Calu3 (cell line): Measurements from ENCODE around the gene FAHD1. TPM values are rescaled to one million over a fixed set of nuclear protein-coding genes. Genes with fewer than 3 reads are reported as not detected.
A peak's percentile ranks its signal among the peaks of the same experiment; 100 is the strongest.

Experiments used
- BruUV-seq: library from RNA; stranded (reverse); fragments of 400-500 nt; replicated peaks from 2 replicates; lab custom pipeline; 2021; lab: Mats Ljungman, UMichigan
- CTCF ChIA-PET: fragments of 300-600 bp; sonication (Branson Sonifier 250); formaldehyde crosslinking; loops from one replicate; lab custom pipeline; 2022; ENCODE audit warnings: antibody characterized with exemption; lab: Charles Lee
- DNase-seq: peaks from one replicate; pipeline ENCODE4 v3.0.0; 2022
- H3K27ac Mint-ChIP-seq: one replicate; pipeline ENCODE4 v1.8.0; 2022; ENCODE audit warnings: mixed read lengths; ENCODE audit not compliant: unreplicated experiment
- H3K27me3 Mint-ChIP-seq: one replicate; pipeline ENCODE4 v1.8.0; 2022; ENCODE audit warnings: mixed read lengths; ENCODE audit not compliant: unreplicated experiment
- H3K36me3 Mint-ChIP-seq: one replicate; pipeline ENCODE4 v1.8.0; 2022; ENCODE audit warnings: mild to moderate bottlenecking, moderate library complexity, mixed read lengths; ENCODE audit not compliant: insufficient read depth, unreplicated experiment
- H3K4me1 Mint-ChIP-seq: one replicate; pipeline ENCODE4 v1.8.0; 2022; ENCODE audit warnings: mild to moderate bottlenecking, low read depth, mixed read lengths; ENCODE audit not compliant: unreplicated experiment
- H3K4me3 Mint-ChIP-seq: one replicate; pipeline ENCODE4 v1.8.0; 2022; ENCODE audit warnings: mild to moderate bottlenecking, low read depth, moderate library complexity, mixed read lengths; ENCODE audit not compliant: unreplicated experiment
- H3K9me3 Mint-ChIP-seq: one replicate; pipeline ENCODE4 v1.8.0; 2022; ENCODE audit warnings: low read depth, mixed read lengths; ENCODE audit not compliant: unreplicated experiment
- CTCF ChIP-seq: fragments of 200-600 bp; IDR thresholded peaks from one replicate; pipeline ENCODE4 v1.8.0; 2022; ENCODE audit warnings: antibody characterized with exemption; ENCODE audit not compliant: unreplicated experiment
- intact Hi-C: fragments of 100-400 bp; cut with micrococcal nuclease; formaldehyde crosslinking; loops from one replicate; pipeline ENCODE4 v1.10.0; 2022; ENCODE audit not compliant: unreplicated experiment
- total RNA-seq: library from RNA; stranded (reverse); gene quantifications from 2 replicates; pipeline ENCODE4 v1.2.3, GENCODE V29; 2022

The FAHD1 gene
- total RNA-seq, 1 experiment from 2014 or later = 33.1 TPM

GRCh38 chr16:1859650-1860049 lies 32.6 kb downstream of the FAHD1 start:
- H3K4me1 Mint-ChIP-seq = peaks cover 9% of the 10 kb centered on the region
- CTCF ChIA-PET = interaction anchor here (0.6 kb wide), 1 partner anchor 1990 kb away, joined by 7 read pairs; no protein-coding TSS in a partner anchor
- H3K27me3 Mint-ChIP-seq = peaks cover 78% of the 10 kb centered on the region
- no peak for TF ChIP-seq CTCF
- no peaks in the 10 kb centered on the region for H3K36me3 Mint-ChIP-seq
- BruUV-seq = no TSS peak
- no peaks in the 10 kb centered on the region for H3K9me3 Mint-ChIP-seq
- intact Hi-C loops = no loop called here
- peak; percentile 29 for DNase-seq
- no peak overlapping the region for H3K4me3 Mint-ChIP-seq
- no peak overlapping the region for H3K27ac Mint-ChIP-seq

- Mint-ChIP-seq H3K27me3 (peaks cover 57% of the 10 kb centered on the region), H3K36me3 (no peaks in the 10 kb centered on the region), H3K4me3 (no peak overlapping the region), H3K27ac (no peak overlapping the region), H3K9me3 (no peaks in the 10 kb centered on the region), H3K4me1 (peaks cover 9% of the 10 kb centered on the region)
- no peak for DNase-seq
- no peak for TF ChIP-seq CTCF
- BruUV-seq = no TSS peak
- CTCF ChIA-PET = interaction anchor here (0.7 to 1.7 kb wide), 2 partner anchors 70 to 474 kb away, joined by 4 to 7 read pairs; no protein-coding TSS in a partner anchor
- intact Hi-C loops = loop anchor here (2.0 kb wide), 1 partner anchor 67 kb away; no protein-coding TSS in a partner anchor
Observed at GRCh38 chr16:1861730-1862129, 34.7 kb downstream of the FAHD1 start.

GRCh38 chr16:1862394-1862793 lies 35.4 kb downstream of the FAHD1 start:
- no peaks in the 10 kb centered on the region for H3K36me3 Mint-ChIP-seq
- no peak overlapping the region for H3K4me3 Mint-ChIP-seq
- peaks cover 51% of the 10 kb centered on the region for H3K27me3 Mint-ChIP-seq
- BruUV-seq = no TSS peak
- CTCF ChIA-PET = no interaction called here
- no peak overlapping the region for H3K27ac Mint-ChIP-seq
- H3K4me1 Mint-ChIP-seq = peaks cover 9% of the 10 kb centered on the region
- intact Hi-C loops = loop anchor here (2.0 kb wide), 1 partner anchor 66 kb away; no protein-coding TSS in a partner anchor
- no peaks in the 10 kb centered on the region for H3K9me3 Mint-ChIP-seq
- no peak for DNase-seq
- no peak for TF ChIP-seq CTCF

- no TSS peak for BruUV-seq
- H3K4me3 Mint-ChIP-seq = no peak overlapping the region
- CTCF ChIA-PET = interaction anchor here (0.6 to 1.3 kb wide), 4 partner anchors 44 to 276 kb away, joined by 3 to 6 read pairs (median 3); no protein-coding TSS in a partner anchor
- no peaks in the 10 kb centered on the region for H3K4me1 Mint-ChIP-seq
- intact Hi-C loops = loop anchor here (1.0 to 2.0 kb wide), 2 partner anchors 65 to 68 kb away; no protein-coding TSS in a partner anchor
- no peak overlapping the region for H3K27ac Mint-ChIP-seq
- no peaks in the 10 kb centered on the region for H3K36me3 Mint-ChIP-seq
- no peaks in the 10 kb centered on the region for H3K9me3 Mint-ChIP-seq
- H3K27me3 Mint-ChIP-seq = peaks cover 36% of the 10 kb centered on the region
- DNase-seq = no peak
- no peak for TF ChIP-seq CTCF
Observed at GRCh38 chr16:1863681-1864460, 36.9 kb downstream of the FAHD1 start.
